ENCODE results near the gene RXFP1.

Gene RXFP1

GRCh38 chr4:158543191-158543590 lies 21.5 kb downstream of the RXFP1 start:
- DNase-seq, result no peak

- no peak for DNase-seq
Observed at GRCh38 chr4:158544141-158544540, 22.5 kb downstream of the RXFP1 start.

- no peak for DNase-seq
Observed at GRCh38 chr4:158553364-158553763, 31.7 kb downstream of the RXFP1 start.

DNA sequence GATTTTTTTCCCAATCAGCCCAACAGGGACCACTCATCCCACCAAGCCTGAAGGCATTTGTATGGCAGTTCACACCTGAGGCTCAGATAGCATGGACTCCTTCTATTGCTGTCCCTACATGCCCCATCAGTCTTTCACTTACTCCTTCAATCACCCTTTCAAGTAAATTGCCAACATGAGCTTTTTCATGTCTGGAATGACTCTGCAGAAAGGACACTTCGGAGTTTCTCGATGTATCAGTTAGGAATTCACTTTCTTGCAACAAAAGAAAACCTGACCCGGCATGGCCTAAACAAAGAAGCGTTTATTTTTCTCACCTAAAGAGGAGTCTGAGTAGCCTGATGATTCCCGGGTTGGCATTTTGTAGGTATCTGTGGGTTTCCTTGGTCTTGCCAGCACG lies 38.6 kb downstream of the RXFP1 start:
- no peak for DNase-seq

DNA sequence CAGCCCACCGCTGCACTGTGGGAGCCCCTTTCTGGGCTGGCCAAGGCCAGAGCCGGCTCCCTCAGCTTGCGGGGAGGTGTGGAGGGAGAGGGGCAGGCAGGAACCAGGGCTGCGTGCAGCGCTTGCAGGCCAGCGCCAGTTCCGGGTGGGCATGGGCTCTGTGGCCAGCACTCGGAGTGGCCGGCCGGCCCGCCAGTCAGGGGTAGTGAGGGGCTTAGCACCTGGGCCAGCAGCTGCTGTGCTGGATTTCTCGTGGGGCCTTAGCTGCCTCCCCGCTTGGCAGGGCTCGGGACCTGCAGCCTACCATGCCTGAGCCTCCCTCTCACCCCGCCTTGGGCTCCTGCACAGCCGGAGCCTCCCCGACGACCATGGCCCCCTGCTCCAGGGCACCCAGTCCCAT lies 45.2 kb downstream of the RXFP1 start:
- DNase-seq, result no peak

- DNase-seq, result no peak
Observed at GRCh38 chr4:158571736-158572135, 50.1 kb downstream of the RXFP1 start.

- DNase-seq, result no peak
Observed at GRCh38 chr4:158572608-158573007, 50.9 kb downstream of the RXFP1 start.

GRCh38 chr4:158578476-158578875 lies 56.8 kb downstream of the RXFP1 start:
- no peak for DNase-seq

GRCh38 chr4:158580064-158580463 lies 58.4 kb downstream of the RXFP1 start:
- no peak for DNase-seq

GRCh38 chr4:158581161-158581560 lies 59.5 kb downstream of the RXFP1 start:
- no peak for DNase-seq

DNA sequence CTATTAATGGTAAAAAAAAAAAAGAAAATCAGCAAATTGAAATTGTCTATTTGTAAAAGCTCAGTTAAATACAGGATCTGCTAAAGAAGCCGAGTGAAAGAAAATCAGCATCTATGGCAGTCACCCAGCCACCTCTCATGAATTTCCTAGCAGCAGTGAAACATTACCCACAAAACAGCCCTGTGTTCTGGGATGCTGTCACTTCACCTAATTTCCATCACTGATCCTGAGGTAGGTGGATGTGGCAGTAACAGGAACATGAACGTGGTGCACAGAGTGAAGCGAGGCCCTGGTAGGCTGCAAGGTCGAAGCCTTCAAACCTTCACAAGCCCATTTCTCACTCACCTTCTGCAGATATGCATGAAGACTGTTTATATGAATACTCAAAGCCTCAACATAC lies 65.2 kb downstream of the RXFP1 start:
- no peak for DNase-seq

DNA sequence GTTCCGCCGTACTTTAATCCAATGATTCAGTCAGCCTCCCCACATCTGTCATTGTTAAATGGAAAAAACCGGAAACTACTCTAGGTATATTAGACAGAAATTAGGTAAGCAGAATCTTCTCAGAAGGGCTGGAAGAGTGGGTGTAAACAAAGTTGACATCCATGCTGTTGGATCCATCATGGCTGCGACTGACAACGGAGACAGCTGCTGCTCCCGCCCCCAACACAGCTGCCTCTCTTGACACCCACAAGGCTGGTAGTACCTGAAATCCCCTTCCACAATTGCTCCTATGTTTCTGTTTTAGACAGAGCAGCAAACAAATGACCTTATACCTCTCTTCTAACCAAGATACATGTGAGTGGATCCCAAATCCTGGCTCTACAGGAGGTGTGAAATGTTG lies 66.6 kb downstream of the RXFP1 start:
- DNase-seq, result no peak

DNA sequence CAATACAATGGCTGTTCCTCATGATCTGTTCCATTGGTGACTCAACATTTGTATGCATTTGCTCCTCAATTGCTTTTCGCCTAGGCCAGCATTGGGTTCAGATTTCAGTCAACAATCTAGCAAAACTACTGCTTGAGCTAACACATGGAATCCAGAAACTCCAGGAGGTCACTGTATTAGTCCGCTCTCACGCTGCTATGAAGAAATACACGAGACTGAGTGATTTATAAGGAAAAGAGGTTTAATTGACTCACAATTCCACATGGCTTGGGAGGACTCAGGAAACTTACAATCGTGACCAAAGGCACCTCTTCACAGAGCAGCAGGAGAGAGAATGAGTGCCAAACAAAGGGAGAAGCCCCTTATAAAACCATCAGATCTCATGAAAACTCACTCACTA lies 67.1 kb downstream of the RXFP1 start:
- no peak for DNase-seq

GRCh38 chr4:158590306-158590705 lies 68.6 kb downstream of the RXFP1 start:
- no peak for DNase-seq

DNA sequence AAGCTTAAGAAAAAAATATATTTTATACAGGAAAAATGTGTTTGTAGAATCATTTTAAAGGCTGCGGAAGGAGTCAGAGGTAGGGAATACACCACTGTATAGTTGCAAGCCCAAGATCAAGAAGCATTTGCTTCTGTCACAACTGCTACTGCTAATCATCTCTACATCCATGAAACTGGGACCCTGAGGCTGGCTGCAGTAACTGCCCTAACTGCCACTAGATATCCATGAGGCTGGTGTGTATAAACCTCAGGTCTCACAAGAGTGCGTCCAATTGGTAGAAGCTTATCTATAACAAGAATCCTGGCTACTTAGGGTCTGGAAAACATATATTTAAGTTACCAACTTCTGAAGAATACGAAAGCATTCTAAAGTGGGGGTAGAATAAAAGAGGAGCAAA lies 69.1 kb downstream of the RXFP1 start:
- DNase-seq, result no peak

- no peak for DNase-seq
Observed at GRCh38 chr4:158597879-158598596, 76.4 kb downstream of the RXFP1 start.

DNA sequence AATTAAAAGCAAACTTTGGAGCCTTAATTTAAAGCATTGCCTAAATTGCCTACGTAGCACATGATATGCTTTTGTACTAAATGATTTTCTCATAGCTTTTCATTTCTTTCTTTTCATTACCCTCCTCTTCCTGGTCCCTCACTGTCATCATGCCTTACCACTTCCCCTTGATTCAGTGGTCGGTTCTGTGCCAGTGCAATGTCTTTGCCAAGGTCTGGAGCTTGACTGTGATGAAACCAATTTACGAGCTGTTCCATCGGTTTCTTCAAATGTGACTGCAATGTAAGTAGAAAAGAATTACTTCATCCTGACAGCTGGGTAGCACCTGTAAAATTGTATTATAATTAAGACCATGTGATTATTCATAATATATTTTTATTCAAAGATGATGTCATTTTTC lies 77.5 kb downstream of the RXFP1 start:
- no peak for DNase-seq

DNA sequence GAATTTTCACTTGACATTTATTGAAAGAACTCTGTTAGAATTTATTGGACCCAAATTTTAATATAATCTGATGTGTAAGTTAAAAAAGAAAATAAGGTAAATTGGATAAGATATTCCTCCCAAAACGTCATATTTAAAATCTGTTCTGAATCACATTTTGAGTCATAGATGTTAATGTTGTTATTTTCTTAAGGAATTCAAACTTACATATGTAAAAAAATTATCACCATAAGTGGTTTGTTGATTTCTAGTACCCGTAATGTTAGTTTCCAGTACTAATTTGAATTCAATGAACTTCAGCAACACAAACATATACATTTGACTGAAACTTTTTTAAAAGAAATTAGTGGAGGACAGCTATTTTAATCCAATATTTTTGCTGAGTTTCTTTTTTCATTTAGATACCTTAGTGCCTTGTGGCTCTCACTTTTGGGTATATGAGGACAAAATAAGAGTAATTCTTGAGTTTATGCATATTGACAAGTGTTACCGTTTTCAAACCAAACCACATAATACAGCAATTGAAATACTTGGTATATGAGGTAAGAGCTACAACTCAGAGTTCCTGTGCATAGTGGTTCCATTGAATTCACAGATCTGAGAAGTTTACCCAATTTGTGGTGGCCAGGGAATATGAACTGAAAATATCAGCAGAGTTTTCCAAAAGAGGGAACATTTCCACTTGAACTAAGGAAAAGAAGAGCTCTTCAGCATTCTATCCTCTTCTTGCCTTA lies 78.2 kb downstream of the RXFP1 start:
- no peak for DNase-seq

DNA sequence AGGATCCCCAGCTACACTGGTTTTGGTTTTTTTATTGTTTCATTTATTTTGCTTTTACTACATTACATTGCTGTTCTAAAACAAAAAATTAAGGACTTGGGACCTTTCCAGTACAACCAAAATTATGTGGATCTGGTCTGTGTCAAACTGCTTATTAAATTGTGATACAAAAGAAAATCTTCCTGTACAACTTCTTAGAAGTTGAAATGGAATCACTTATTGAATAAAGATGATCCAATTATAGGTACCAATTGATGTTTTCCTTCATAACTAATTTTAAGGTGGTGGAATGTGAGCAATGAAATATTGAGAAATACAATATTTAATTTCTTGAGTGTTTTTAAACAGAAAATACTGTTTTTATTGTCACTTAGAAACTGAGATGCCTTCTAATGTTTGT lies 82.7 kb downstream of the RXFP1 start:
- DNase-seq, result no peak

- no peak for DNase-seq
Observed at GRCh38 chr4:158605393-158605792, 83.7 kb downstream of the RXFP1 start.

DNA sequence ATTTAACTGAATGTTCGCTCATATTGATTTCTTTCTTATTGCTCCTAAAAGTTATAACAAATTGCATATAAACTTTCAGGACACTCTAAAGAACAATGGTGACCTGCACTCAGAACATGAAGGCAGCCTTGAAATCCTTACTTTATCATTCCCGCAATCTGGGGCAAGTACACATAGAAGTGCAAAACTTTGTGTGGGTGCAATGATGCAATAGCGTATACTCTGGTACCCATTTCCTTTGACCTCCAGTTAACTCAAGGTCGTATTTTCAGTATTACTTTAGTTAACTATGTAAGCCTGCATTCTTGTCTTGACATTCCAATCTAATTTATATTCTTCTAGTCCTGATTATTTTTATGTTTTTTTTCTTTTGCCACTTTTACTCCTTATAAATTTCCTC lies 85.3 kb downstream of the RXFP1 start:
- DNase-seq, result no peak

GRCh38 chr4:158609116-158609515 lies 87.4 kb downstream of the RXFP1 start:
- no peak for DNase-seq

DNA sequence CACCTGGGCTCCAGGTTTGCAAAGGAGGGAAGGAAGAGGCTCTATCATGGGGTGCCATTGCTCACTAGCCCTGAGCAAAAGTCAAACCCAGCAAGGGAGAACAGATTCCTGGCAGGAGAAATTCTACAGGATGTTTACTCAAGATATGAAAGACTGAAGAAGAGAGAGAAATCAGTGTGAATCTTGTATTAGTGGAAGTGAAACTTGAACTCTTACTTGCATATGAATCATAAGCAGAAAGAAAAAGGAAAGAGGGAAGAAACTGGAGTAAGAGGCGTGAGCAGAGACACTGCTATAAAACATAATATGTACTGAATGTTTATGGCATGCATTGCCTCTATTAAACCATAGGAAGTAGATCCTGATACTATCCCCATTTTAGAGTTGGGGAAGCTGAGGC lies 89.1 kb downstream of the RXFP1 start:
- DNase-seq, result no peak

DNA sequence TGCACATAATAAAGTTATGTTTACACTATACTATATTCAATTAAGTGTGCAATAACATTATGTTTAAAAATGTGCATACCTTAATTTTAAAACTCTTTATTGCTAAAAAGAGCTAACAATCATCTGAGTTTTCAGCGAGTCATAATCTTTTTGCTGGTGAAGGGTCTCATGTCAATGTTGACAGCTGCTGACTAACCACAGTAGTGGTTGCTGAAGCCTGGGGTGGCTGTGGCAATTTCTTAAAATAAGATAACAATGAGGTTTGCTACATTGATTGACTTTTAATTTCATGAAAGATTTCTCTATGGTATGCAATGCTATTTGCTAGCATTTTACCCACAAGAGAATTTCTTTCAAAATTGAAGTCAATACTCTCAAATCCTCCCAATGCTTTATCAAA lies 91.4 kb downstream of the RXFP1 start:
- DNase-seq, result no peak

- no peak for DNase-seq
Observed at GRCh38 chr4:158617956-158618355, 96.3 kb downstream of the RXFP1 start.

Measured in CD4-positive, alpha-beta T cell treated with Interleukin-6 for 4 hours (primary cell).